Ectodermal cell (in vitro differentiated cells): ENCODE measurements around the gene ALKBH1.

ENCODE experiments used
- H3K27ac ChIP-seq: 2 replicates; pipeline ENCODE4 v1.7.0; 2013; ENCODE audit warnings: mild to moderate bottlenecking, low read depth, low read length; ENCODE audit not compliant: insufficient read depth, poor library complexity, severe bottlenecking
- H3K27me3 ChIP-seq: 2 replicates; pipeline ENCODE4 v1.7.0; 2013; ENCODE audit warnings: mild to moderate bottlenecking, low read length; ENCODE audit not compliant: insufficient read depth, control insufficient read depth, poor library complexity, severe bottlenecking
- H3K36me3 ChIP-seq: one replicate; pipeline ENCODE4 v1.7.0; 2013; ENCODE audit warnings: low read length; ENCODE audit not compliant: control insufficient read depth, insufficient read depth
- H3K4me1 ChIP-seq: one replicate; pipeline ENCODE4 v1.7.0; 2013; ENCODE audit warnings: low read length; ENCODE audit not compliant: control insufficient read depth, insufficient read depth
- H3K4me3 ChIP-seq: 2 replicates; pipeline ENCODE4 v1.7.0; 2013; ENCODE audit warnings: low read depth, low read length, control low read depth; ENCODE audit not compliant: insufficient read depth
- H3K9me3 ChIP-seq: 2 replicates; pipeline ENCODE4 v1.7.0; 2013; ENCODE audit warnings: mild to moderate bottlenecking, low read length, moderate library complexity; ENCODE audit not compliant: control insufficient read depth
- WGBS, 2 experiments: methylation state at CpG; one replicate each; pipeline ENCODE4 v1.1.7; 2013; ENCODE audit warnings: missing lambda C conversion rate in 2 of 2; 5-methylcytosine and 5-hydroxymethylcytosine counted together

The ALKBH1 gene

DNA sequence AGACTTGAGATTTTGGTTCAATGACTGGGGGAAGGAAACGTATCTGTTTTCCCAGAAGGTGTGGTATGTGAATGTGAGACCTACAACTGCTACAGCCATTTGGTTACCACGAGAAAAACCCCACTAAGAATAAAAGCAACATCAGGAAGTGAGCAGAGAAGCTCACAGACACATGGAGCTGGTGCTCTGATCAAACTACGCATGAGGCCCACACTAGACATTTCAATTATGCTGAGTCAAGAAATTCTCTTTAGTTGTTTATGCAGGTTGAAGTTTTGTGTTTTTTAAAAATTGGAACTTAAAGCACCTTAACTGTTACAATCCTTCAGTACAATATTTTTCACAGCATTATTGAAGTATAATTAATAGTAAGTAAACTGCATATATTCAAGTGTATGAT lies 82.5 kb downstream of the ALKBH1 start:
- Histone ChIP-seq H3K4me1 (no peaks in the 10 kb centered on the region), H3K36me3 (no peaks in the 10 kb centered on the region), H3K4me3 (no peak overlapping the region), H3K27ac (no peak overlapping the region), H3K27me3 (no peaks in the 10 kb centered on the region), H3K9me3 (no peaks in the 10 kb centered on the region)
- 83 to 87% methylated on average over 3 of the region's 3 CpGs for WGBS, 2 experiments

DNA sequence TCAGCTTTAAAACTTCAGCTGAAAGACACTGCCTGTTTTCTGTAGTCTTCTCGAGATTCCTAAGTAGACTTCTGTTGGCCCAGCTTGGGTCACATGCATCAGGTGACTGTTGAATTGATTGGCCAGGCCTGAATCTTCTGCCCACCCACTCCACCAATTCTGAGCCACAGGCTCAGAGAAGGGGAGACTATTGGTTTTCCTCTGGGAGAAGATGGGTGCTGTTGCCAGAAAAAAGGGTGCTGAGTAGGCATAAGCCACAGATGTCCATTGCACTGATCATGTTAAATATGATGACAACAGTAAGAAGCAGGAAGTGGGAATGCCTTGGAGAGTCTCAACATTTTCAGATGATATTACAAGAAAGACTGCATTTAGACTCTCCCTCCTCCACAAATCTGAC lies 84.6 kb downstream of the ALKBH1 start:
- WGBS, 2 experiments, result 85 to 93% methylated on average over 1 of the region's 1 CpG
- no peaks in the 10 kb centered on the region for H3K36me3 ChIP-seq
- no peak overlapping the region for H3K4me3 ChIP-seq
- no peak overlapping the region for H3K27ac ChIP-seq
- peaks cover 3% of the 10 kb centered on the region for H3K27me3 ChIP-seq
- H3K4me1 ChIP-seq, result no peaks in the 10 kb centered on the region
- H3K9me3 ChIP-seq, result no peaks in the 10 kb centered on the region
